ENCODE results near the gene ZNF385D. TPM values are rescaled to one million over a fixed set of nuclear protein-coding genes. Genes with fewer than 3 reads are reported as not detected.
"Not testable (repeated sequence)": the region's sequence is repeated elsewhere in the genome, so short reads cannot be mapped to it uniquely, and the experiment has no call there.

ZNF385D gene
- polyA plus RNA-seq, 2 donors = 0.39 to 0.52 TPM

GRCh38 chr3:21517184-21517583 is 233.8 kb downstream of the ZNF385D start:
- Histone ChIP-seq H3K36me3 (ENCODE audit: control insufficient read depth in 2 of 2, insufficient read depth in 2 of 2, low read length in 1 of 2) (no peaks in the 10 kb centered on the region), H3K4me3 (ENCODE audit: low read depth in 1 of 2, low read length in 2 of 2) (no peak overlapping the region), H3K27me3 (ENCODE audit: control insufficient read depth in 1 of 2, insufficient read depth in 2 of 2, low read length in 2 of 2) (no peaks in the 10 kb centered on the region), H3K4me1 (ENCODE audit: control insufficient read depth in 2 of 2, insufficient read depth in 2 of 2, low read length in 1 of 2) (no peaks in the 10 kb centered on the region), H3K27ac (ENCODE audit: low read depth in 2 of 2, low read length in 1 of 2) (no peak overlapping the region), H3K9me3 (ENCODE audit: control insufficient read depth in 2 of 2, insufficient read depth in 1 of 2, low read depth in 1 of 2, low read length in 1 of 2) (no peaks in the 10 kb centered on the region)
- WGBS, 2 donors = 79 to 88% methylated on average over 3 of the region's 3 CpGs

GRCh38 chr3:21515417-21515816 is 235.6 kb downstream of the ZNF385D start:
- WGBS, 2 donors = 47 to 64% methylated on average over 1 of the region's 1 CpG
- no peak overlapping the region for H3K4me3 ChIP-seq (ENCODE audit: low read depth in 1 of 2, low read length in 2 of 2)
- H3K27ac ChIP-seq (ENCODE audit: low read depth in 2 of 2, low read length in 1 of 2) = no peak overlapping the region
- no peaks in the 10 kb centered on the region for H3K9me3 ChIP-seq (ENCODE audit: control insufficient read depth in 2 of 2, insufficient read depth in 1 of 2, low read depth in 1 of 2, low read length in 1 of 2)
- H3K36me3 ChIP-seq (ENCODE audit: control insufficient read depth in 2 of 2, insufficient read depth in 2 of 2, low read length in 1 of 2) = no peaks in the 10 kb centered on the region
- H3K27me3 ChIP-seq (ENCODE audit: control insufficient read depth in 1 of 2, insufficient read depth in 2 of 2, low read length in 2 of 2) = no peaks in the 10 kb centered on the region
- H3K4me1 ChIP-seq (ENCODE audit: control insufficient read depth in 2 of 2, insufficient read depth in 2 of 2, low read length in 1 of 2) = no peaks in the 10 kb centered on the region

GRCh38 chr3:21509731-21510470 is 241.1 kb downstream of the ZNF385D start:
- 53 to 63% methylated on average over 5 of the region's 5 CpGs for WGBS, 2 donors
- no peak overlapping the region for H3K4me3 ChIP-seq (ENCODE audit: low read depth in 1 of 2, low read length in 2 of 2)
- H3K27me3 ChIP-seq (ENCODE audit: control insufficient read depth in 1 of 2, insufficient read depth in 2 of 2, low read length in 2 of 2) = no peaks in the 10 kb centered on the region
- no peaks in the 10 kb centered on the region for H3K36me3 ChIP-seq (ENCODE audit: control insufficient read depth in 2 of 2, insufficient read depth in 2 of 2, low read length in 1 of 2)
- H3K27ac ChIP-seq (ENCODE audit: low read depth in 2 of 2, low read length in 1 of 2) = no peak overlapping the region
- no peaks in the 10 kb centered on the region for H3K4me1 ChIP-seq (ENCODE audit: control insufficient read depth in 2 of 2, insufficient read depth in 2 of 2, low read length in 1 of 2)
- H3K9me3 ChIP-seq (ENCODE audit: control insufficient read depth in 2 of 2, insufficient read depth in 1 of 2, low read depth in 1 of 2, low read length in 1 of 2) = no peaks in the 10 kb centered on the region

- H3K4me3 ChIP-seq (ENCODE audit: low read depth in 1 of 2, low read length in 2 of 2) = no peak overlapping the region
- no peaks in the 10 kb centered on the region for H3K9me3 ChIP-seq (ENCODE audit: control insufficient read depth in 2 of 2, insufficient read depth in 1 of 2, low read depth in 1 of 2, low read length in 1 of 2)
- H3K27ac ChIP-seq (ENCODE audit: low read depth in 2 of 2, low read length in 1 of 2) = no peak overlapping the region
- no peaks in the 10 kb centered on the region for H3K4me1 ChIP-seq (ENCODE audit: control insufficient read depth in 2 of 2, insufficient read depth in 2 of 2, low read length in 1 of 2)
- no peaks in the 10 kb centered on the region for H3K27me3 ChIP-seq (ENCODE audit: control insufficient read depth in 1 of 2, insufficient read depth in 2 of 2, low read length in 2 of 2)
- H3K36me3 ChIP-seq (ENCODE audit: control insufficient read depth in 2 of 2, insufficient read depth in 2 of 2, low read length in 1 of 2) = no peaks in the 10 kb centered on the region
Measured at GRCh38 chr3:21508246-21508645, 242.8 kb downstream of the ZNF385D start.

GRCh38 chr3:21505711-21506460 is 245.1 kb downstream of the ZNF385D start:
- Histone ChIP-seq H3K36me3 (ENCODE audit: control insufficient read depth in 2 of 2, insufficient read depth in 2 of 2, low read length in 1 of 2) (no peaks in the 10 kb centered on the region), H3K9me3 (ENCODE audit: control insufficient read depth in 2 of 2, insufficient read depth in 1 of 2, low read depth in 1 of 2, low read length in 1 of 2) (no peaks in the 10 kb centered on the region), H3K4me3 (ENCODE audit: low read depth in 1 of 2, low read length in 2 of 2) (no peak overlapping the region), H3K4me1 (ENCODE audit: control insufficient read depth in 2 of 2, insufficient read depth in 2 of 2, low read length in 1 of 2) (no peaks in the 10 kb centered on the region), H3K27ac (ENCODE audit: low read depth in 2 of 2, low read length in 1 of 2) (no peak overlapping the region), H3K27me3 (ENCODE audit: control insufficient read depth in 1 of 2, insufficient read depth in 2 of 2, low read length in 2 of 2) (no peaks in the 10 kb centered on the region)
- WGBS, 2 donors = 61 to 72% methylated on average over 4 of the region's 4 CpGs

- 43 to 44% methylated on average over 1 of the region's 1 CpG for WGBS, 2 donors
- Histone ChIP-seq H3K36me3 (ENCODE audit: control insufficient read depth in 2 of 2, insufficient read depth in 2 of 2, low read length in 1 of 2) (no peaks in the 10 kb centered on the region), H3K9me3 (ENCODE audit: control insufficient read depth in 2 of 2, insufficient read depth in 1 of 2, low read depth in 1 of 2, low read length in 1 of 2) (no peaks in the 10 kb centered on the region), H3K27me3 (ENCODE audit: control insufficient read depth in 1 of 2, insufficient read depth in 2 of 2, low read length in 2 of 2) (no peaks in the 10 kb centered on the region), H3K4me1 (ENCODE audit: control insufficient read depth in 2 of 2, insufficient read depth in 2 of 2, low read length in 1 of 2) (no peaks in the 10 kb centered on the region), H3K4me3 (ENCODE audit: low read depth in 1 of 2, low read length in 2 of 2) (no peak overlapping the region), H3K27ac (ENCODE audit: low read depth in 2 of 2, low read length in 1 of 2) (no peak overlapping the region)
Measured at GRCh38 chr3:21502656-21503055, 248.4 kb downstream of the ZNF385D start.

GRCh38 chr3:21500834-21501233 is 250.2 kb downstream of the ZNF385D start:
- no peaks in the 10 kb centered on the region for H3K9me3 ChIP-seq (ENCODE audit: control insufficient read depth in 2 of 2, insufficient read depth in 1 of 2, low read depth in 1 of 2, low read length in 1 of 2)
- H3K4me3 ChIP-seq (ENCODE audit: low read depth in 1 of 2, low read length in 2 of 2) = no peak overlapping the region
- no peaks in the 10 kb centered on the region for H3K4me1 ChIP-seq (ENCODE audit: control insufficient read depth in 2 of 2, insufficient read depth in 2 of 2, low read length in 1 of 2)
- no peak overlapping the region for H3K27ac ChIP-seq (ENCODE audit: low read depth in 2 of 2, low read length in 1 of 2)
- no peaks in the 10 kb centered on the region for H3K36me3 ChIP-seq (ENCODE audit: control insufficient read depth in 2 of 2, insufficient read depth in 2 of 2, low read length in 1 of 2)
- H3K27me3 ChIP-seq (ENCODE audit: control insufficient read depth in 1 of 2, insufficient read depth in 2 of 2, low read length in 2 of 2) = no peaks in the 10 kb centered on the region
- WGBS, 2 donors = 80 to 81% methylated on average over 10 of the region's 10 CpGs

GRCh38 chr3:21490671-21491070 is 260.3 kb downstream of the ZNF385D start:
- not testable (repeated sequence) for H3K27ac ChIP-seq (ENCODE audit: low read depth in 2 of 2, low read length in 1 of 2); H3K27me3 ChIP-seq (ENCODE audit: control insufficient read depth in 1 of 2, insufficient read depth in 2 of 2, low read length in 2 of 2); H3K4me3 ChIP-seq (ENCODE audit: low read depth in 1 of 2, low read length in 2 of 2); H3K36me3 ChIP-seq (ENCODE audit: control insufficient read depth in 2 of 2, insufficient read depth in 2 of 2, low read length in 1 of 2); H3K4me1 ChIP-seq (ENCODE audit: control insufficient read depth in 2 of 2, insufficient read depth in 2 of 2, low read length in 1 of 2); H3K9me3 ChIP-seq (ENCODE audit: control insufficient read depth in 2 of 2, insufficient read depth in 1 of 2, low read depth in 1 of 2, low read length in 1 of 2)
- WGBS, 2 donors = no CpG with 5 or more reads among the region's 3 CpGs

- WGBS, 2 donors = 76 to 78% methylated on average over 1 of the region's 1 CpG
- Histone ChIP-seq H3K9me3 (ENCODE audit: control insufficient read depth in 2 of 2, insufficient read depth in 1 of 2, low read depth in 1 of 2, low read length in 1 of 2) (no peaks in the 10 kb centered on the region), H3K27me3 (ENCODE audit: control insufficient read depth in 1 of 2, insufficient read depth in 2 of 2, low read length in 2 of 2) (no peaks in the 10 kb centered on the region), H3K27ac (ENCODE audit: low read depth in 2 of 2, low read length in 1 of 2) (no peak overlapping the region), H3K36me3 (ENCODE audit: control insufficient read depth in 2 of 2, insufficient read depth in 2 of 2, low read length in 1 of 2) (no peaks in the 10 kb centered on the region), H3K4me1 (ENCODE audit: control insufficient read depth in 2 of 2, insufficient read depth in 2 of 2, low read length in 1 of 2) (no peaks in the 10 kb centered on the region), H3K4me3 (ENCODE audit: low read depth in 1 of 2, low read length in 2 of 2) (no peak overlapping the region)
Measured at GRCh38 chr3:21487520-21487919, 263.5 kb downstream of the ZNF385D start.
